NCI-H2171 treated with DMSO at 0.1 percent for 48 hours (cell line): ENCODE measurements around the gene TMEM45A.
"Not testable (repeated sequence)": the region's sequence is repeated elsewhere in the genome, so short reads cannot be mapped to it uniquely, and the experiment has no call there.

Source experiments
- DNase-seq: peaks from one replicate; lab custom pipeline; 2025; lab: John Stamatoyannopoulos, UW

The TMEM45A gene, protein sequence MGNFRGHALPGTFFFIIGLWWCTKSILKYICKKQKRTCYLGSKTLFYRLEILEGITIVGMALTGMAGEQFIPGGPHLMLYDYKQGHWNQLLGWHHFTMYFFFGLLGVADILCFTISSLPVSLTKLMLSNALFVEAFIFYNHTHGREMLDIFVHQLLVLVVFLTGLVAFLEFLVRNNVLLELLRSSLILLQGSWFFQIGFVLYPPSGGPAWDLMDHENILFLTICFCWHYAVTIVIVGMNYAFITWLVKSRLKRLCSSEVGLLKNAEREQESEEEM

DNA sequence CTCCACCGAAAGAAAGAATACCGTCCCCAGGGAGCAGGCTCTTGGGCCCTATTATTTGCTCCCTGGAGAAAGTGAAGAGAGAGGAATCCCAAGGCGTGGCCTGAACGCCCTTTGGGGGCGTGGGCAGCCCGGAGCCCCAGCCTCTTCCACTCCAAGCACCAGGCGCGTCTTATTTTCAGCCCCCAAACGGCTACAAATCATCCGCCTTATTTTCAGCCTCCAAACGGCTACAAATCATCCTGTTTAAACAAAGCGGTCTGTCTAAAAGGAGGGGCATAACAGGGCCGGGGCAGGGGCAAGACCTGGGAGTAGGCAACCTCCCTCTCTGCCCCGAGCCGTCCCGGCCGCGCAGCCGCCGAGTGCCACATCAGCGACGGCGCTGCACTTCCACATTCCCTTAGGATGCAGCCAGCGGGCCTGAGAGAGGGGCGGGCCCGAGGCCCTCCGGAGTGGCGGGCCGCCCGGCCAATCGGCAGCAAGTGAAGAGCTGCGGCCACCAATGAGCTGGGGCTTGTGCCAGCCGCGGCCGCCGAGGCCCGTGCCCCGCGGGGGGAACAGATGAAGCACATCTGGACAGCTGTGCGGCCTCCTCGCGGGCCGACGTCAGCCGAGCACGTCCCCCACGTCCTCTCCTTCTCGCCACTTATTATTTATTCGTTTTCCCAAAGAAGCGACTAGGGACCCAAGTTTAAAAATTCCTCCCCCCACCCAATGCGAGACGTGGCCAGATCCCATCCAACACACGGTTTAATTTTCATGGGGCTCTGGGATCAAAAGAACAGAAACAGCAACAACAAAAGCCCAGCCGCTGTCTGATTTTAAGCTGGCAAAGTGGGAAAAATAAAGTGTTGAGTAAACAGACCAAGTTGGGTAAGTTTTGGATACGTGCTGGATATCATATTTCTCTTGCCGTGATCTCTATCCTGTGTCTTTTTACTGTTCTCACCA lies at the start of gene TMEM45A:
TSS of gene TMEM45A (plus strand) at position 561 of the 948 bp plus-strand sequence. CDS start 62,593 bp downstream, outside the sequence.
- peak; percentile 88 for DNase-seq

DNA sequence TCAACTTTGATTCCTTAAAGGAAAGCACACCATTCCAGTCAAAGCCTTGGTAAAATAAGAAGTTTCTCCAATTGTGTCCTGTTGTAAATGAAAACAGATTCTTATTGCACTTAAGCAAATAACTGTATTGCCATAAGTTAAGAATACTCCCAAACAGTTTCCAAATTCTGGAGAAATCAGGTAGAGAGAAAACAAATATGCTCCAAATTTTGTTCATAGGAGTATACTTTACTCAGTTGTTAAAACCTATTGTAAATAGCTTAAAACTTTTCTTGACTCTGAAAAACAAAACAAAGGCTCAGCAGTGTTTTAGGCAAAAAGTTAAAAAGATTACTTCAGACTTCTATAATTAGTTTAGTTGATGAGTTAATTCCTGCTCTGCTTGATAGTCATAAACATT lies 48.7 kb upstream of the TMEM45A start:
- DNase-seq = no peak

DNA sequence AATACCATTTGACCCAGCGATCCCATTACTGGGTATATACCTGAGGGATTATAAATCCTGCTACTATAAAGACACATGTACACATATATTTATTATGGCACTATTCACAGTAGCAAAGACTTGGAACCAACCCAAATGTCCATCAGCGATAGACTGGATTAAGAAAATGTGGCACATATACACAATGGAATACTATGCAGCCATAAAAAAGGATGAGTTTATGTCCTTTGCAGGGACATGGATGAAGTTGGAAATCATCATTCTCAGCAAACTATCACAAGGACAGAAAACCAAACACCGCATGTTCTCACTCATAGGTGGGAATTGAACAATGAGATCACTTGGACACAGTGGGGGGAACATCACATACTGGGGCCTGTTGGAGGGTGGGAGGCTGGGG lies 45.4 kb upstream of the TMEM45A start:
- not testable (repeated sequence) for DNase-seq

DNA sequence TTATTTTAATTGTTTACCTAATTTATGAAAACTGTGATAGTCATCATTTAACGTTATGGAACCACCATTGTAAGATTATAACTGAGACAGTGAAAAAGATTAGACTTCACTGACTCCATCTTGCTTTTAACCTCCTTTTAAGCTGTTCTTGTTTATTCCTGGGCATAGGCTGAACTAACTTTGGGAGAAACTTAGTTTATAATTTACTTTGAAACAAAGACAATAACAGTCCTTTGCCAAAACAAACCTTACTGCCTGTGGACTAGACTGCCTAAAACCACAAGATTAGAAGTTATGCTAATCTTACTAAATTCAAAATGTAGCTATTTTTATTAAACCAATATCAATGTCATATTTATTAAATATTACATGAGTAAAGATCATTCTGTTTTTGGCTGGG lies 44.3 kb upstream of the TMEM45A start:
- DNase-seq = no peak

DNA sequence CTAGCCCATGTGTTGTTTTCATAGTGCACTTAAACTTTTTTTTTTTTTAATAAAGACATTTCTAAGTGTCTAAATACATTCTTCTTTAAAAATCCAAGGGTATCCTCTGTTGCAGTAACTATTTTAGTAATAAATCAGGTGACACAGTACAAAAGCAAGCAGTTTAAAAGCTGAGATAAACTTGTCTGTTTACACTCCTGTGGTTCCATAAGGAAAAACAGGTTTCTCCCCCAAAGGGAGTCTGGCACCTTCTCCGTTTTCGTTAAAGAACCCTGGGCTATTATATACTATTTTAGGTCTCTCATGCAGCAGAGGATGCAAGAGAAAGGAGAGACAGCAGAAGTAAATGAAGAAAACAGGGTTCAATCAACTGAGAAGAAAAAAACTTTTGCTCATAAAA lies 43.2 kb upstream of the TMEM45A start:
- DNase-seq = no peak

DNA sequence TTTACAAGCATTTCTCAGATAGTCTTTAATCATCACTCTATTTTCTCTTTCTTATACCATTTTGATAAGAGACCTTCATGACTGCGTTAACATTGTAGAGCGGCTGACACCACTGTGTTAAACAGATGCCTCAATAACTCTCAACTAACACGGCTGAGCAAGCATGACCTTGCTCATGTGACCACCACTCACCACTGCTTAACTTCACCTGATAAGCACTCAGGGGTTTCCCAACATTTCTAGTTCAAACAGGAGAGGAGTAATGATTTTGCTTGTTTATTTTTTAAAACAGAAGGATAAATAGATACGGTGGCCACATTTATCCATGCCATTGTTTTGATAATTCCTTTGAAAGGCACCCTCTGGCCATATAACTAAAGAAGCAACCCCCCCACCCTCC lies 37.7 kb upstream of the TMEM45A start:
- no peak for DNase-seq

DNA sequence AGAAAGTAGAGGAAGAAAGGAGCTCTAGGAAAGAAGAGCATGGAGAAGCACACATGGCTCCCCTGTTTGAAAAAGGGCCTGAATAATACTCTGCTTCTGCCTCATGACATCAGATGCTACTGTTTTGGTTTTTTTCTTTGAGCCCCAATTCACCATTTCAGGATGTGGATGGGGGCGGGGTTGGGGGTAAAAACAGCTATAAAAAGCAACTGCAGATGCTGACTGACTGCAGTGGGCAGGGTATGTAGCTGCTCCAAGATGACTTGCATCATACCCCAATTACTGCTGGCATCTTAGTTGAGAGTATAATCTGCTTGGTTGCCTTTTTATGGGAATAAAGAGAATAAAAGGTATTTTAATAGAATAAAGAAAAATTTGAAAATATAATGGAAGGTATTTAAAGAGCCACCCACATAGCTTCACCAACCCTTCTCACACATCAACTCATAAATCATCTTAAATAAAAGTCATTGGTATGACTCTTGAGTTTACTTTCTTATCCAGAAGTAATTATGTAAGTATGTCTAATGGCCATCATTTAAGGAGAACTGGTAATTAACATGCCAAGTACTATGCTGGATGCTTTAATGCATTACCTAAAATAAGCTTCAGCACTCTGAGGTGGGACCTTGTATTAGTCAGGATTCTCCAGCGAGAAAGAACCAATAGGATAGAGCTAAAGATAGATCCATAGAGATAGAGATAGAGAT lies 36.4 kb upstream of the TMEM45A start:
- no peak for DNase-seq

DNA sequence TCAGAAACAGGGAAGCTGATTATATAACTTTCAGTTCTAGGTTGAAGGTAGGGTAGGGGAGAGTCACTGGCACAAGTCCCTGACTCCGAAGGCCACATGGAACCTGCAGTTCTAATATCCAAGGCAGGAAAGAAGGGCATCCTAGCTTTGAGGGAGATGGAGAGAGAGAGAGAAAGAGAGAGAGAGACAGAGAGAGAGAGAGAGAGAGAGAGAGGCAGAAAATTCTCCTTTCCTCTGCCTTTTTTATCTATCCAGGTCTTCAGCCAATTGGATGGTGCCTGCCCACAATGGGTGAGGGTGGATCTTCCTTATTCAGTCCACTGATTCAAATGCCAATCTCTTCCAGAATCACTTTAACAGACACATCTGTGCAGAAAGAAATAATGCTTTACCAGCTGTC lies 35.7 kb upstream of the TMEM45A start:
- no peak for DNase-seq

DNA sequence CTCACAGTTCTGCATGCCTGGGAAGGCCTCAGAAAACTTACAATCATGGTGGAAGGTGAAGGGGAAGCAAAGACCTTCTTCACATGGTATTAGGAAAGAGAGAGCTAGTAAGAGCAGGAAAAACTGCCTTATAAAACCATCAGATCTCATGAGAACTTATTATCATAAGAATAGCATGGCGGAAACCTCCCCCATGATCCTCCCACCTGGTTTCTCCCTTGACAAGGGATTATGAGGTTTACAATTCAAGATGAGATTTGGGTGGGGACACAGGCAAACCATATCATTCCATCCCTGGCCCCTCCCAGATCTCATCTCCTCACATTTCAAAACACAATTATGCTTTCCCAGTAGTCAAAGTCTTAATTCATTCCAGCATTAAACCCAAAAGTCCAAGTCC lies 34.6 kb upstream of the TMEM45A start:
- DNase-seq = no peak

DNA sequence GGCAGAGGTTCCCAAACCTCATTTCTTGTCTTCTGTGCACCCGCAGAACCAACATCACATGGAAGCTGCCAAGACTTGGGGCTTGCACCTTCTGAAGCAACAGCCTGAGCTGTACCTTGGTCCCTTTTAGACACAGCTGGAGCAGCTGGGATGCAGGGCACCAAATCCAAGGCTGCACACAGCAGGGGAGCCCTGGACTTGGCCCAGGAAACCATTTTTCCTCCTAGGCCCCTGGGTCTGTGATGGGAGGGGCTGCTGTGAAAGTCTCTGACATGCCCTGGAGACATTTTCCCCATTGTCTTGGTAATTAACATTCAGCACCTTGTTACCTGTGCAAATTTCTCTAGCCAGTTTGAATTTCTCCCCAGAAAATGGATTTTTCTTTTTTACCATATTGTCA lies 33.6 kb upstream of the TMEM45A start:
- DNase-seq = no peak

DNA sequence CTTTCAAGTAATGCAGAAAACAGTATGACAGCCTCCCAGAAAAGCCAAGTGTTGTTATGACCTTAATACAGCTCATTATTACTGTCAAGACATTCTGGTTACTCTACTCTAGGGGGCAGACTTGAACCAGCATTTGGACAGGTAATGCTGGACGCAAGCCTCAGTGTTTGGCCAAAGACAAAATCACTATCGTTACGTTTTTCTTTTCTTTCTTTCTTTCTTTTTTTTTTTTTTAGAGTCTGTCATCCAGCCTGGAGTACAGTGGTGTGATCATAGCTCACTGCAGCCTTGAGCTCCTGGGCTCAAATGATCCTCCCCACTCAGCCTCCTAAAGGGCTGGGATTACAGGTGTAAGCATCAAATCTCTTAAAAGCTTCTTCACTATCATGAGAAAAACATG lies 29.4 kb upstream of the TMEM45A start:
- DNase-seq = peak; percentile 52

DNA sequence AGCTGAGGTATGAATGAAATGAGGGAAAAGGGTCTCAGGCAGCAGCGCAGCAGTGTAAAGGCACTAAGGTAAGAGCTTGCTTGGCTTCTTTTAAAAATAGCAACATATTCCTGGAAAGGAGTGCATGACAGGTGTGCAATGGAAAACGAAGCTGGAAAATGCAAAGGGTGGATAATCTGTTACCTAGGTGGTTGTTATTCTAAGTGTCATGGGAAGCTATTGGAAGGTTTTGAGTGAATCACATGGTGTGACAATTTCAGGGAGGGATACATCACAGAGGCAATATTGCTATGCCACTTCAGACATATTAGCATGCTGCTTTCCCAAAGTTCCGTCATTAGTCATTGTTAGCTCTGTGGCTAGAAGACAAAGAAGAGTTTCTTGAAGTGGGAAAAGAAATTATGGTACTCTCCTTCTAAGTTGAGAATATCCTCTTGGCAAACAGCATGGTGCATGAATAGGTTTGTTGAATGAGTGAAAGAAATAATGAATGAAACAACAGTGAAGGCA lies 28.7 kb upstream of the TMEM45A start:
- no peak for DNase-seq

DNA sequence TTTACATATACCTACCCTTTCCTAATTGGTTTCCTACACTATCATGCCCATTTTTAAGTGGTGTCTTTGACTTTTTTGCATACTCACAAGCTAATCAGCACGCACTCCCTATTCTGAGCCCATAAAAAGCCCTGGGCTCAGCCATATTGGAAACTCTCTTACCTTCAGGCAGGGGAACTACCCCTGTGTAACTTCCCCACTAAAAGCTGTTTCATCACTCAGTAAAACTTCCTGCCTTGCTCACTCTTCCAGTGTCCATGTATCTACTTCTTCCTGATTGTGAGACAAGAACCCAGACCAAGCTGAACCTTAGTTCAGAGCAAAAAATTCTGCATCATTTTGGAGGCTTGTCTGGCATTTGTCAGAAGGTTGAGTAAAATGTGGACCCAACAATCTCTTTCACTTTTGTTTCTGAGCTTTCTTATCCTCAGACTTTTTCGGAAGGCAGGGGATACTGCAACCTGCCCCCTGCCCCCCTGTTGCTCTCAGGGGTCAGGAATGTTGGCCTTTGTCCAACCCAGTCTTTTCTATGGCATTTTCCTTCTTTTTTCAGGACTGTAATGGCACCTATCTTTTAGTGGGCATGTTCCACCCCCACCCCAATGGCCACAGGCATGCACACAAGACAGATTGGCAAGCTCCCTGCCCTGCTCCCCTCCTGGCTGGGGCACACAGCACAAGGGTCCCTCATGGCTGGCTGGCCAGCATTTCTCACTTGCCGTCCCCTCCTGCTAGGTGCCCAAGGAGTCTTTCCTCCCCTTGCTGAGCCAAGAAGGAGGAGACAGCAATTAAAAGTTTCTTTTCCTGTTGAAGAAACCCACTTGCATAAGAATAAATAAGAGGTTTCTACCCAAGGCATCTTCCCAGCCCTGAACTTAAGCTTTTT lies 26.3 kb upstream of the TMEM45A start:
- no peak for DNase-seq

DNA sequence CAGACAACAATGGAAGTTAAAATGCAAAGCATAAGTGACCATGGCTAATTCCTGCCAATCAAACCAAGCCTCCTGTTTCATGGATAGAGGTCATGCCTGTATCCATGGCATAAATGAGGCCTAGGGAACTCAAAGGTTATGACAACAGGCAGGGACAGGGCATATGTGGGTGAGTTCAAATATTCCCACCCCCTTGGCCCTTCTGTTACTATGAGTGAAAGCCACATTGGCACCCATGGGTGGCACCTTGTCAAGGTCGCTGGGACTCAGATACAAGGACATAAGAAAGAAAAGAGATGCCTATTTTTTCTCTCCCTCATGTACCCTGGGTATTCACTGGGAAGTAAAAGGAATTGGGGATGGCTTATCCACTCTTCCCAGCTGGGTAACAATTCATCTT lies 25.3 kb upstream of the TMEM45A start:
- DNase-seq = no peak

DNA sequence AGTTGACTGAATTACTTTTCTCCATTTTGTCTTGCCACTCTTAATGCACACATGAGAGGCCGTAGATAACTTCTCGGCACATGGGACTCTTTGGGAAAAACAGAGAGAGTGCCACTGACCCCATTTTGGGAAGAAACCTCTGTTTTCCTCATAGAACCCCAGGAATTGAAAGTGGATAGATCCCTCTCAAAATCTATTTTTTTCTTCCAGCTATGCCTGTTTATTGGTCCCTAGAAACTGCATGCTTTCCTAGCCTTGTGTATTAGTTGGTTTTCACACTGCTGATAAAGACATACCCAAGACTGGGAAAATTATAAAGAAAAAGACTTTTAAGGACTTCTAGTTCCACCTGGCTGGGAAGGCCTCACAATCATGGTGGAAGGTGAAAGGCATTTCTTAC lies 23.7 kb upstream of the TMEM45A start:
- DNase-seq = no peak

DNA sequence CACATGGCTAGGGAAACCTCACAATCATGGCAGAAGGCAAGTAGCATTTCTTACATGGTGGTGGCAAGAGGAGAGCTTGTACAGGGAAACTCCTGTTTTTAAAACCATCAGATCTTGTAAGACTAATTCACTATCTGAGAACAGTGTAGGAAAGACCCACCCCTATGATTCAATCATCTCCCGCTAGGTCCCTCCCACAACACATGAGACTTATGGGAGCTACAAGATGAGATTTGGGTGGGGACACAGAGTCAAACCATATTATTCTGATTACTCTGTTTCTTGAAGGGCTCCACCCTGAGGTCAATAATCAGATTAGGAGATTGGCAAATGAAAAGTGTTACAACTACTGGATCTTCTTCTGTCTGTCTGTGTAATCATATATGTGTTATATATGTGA lies 21.5 kb upstream of the TMEM45A start:
- DNase-seq = no peak

DNA sequence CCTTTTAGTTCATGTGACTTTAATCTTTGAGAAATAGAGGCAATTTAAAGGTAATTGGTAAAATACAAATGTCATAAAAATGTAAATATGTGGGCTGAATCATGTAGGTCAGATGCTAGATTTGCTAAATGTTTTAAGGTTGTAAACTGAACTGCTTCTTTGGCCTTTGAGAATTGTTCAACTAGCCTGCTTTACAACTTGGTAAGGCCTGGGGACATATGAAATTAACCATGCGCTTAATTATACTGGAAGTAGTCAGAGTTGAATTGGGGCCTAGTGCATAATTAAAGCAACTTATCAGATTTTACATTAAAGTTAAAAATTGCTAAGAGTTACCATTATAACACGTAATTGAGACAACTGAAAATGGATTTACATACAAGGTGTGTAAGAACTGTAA lies 21.0 kb upstream of the TMEM45A start:
- no peak for DNase-seq

DNA sequence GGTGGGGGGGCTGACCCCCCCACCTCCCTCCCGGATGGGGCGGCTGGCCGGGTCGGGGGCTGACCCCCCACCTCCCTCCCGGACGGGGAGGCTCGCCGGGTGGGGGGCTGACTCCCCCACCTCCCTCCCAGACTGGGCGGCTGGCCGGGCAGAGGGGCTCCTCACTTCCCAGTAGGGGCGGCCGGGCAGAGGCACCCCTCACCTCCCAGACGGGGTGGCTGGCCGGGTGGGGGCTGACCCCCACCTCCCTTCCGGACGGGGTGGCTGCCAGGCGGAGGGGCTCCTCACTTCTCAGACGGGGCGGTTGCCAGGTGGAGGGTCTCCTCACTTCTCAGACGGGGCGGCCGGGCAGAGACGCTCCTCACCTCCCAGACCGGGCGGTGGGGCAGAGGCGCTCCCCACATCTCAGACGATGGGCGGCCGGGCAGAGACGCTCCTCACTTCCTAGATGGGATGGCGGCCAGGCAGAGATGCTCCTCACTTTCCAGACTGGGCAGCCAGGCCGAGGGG lies 14.5 kb upstream of the TMEM45A start:
- not testable (repeated sequence) for DNase-seq

DNA sequence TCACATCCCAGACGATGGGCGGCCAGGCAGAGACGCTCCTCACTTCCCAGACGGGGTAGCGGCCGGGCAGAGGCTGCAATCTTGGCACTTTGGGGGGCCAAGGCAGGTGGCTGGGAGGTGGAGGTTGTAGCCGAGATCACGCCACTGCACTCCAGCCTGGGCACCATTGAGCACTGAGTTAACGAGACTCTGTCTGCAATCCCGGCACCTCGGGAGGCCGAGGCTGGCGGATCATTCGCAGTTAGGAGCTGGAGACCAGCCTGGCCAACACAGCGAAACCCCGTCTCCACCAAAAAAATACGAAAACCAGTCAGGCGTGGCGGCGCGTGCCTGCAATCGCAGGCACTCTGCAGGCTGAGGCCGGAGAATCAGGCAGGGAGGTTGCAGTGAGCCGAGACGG lies 13.9 kb upstream of the TMEM45A start:
- DNase-seq = not testable (repeated sequence)

DNA sequence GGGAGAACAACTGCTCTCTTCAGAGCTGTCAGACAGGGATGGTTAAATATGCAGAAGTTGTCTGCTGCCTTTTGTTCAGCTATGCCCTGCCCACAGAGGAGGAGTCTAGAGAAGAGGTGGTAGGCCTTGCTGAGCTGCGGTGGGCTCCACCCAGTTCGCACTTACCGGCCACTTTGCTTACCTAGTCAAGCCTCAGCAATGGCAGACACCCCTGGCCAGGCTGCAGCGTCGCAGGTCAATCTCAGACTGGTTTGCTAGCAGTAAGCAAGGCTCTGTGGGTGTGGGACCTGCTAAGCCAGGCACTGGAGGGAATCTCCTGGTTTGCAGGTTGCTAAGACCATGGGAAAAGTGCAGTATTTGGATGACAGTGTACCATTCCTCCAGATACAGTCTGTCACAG lies 12.3 kb upstream of the TMEM45A start:
- no peak for DNase-seq

DNA sequence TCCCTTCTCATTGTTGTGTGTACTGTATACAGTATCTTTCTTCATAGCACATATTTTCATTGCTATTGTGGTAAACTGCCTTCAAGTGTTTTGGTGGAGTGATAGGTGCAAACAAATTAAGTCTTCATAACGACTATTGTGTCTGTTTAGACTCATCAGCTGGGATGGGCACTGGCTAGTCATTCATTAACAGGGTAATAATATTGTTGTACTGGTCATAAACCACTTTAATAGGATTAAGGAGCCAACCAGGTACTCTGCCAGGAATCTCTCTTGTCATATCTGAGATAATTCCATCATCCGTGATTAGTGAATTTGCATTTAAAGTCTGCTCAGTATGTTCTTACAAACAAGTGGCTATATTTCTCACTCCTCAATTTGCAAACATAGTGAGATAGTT lies 10.2 kb upstream of the TMEM45A start:
- no peak for DNase-seq
